ENCODE measurements around the gene PITRM1. TPM values are rescaled to one million over a fixed set of nuclear protein-coding genes. Genes with fewer than 3 reads are reported as not detected.
A peak's percentile ranks its signal among the peaks of the same experiment; 100 is the strongest.

PITRM1 gene
- total RNA-seq, 1 donor from 2014 or later, result 80.4 TPM

- Histone ChIP-seq H3K27ac (ENCODE audit: low read depth, low read length) (peak overlapping the region; percentile 76), H2AFZ (ENCODE audit: low read depth, low read length) (peak overlapping the region; percentile 76), H4K20me1 (ENCODE audit: insufficient read depth, low read length) (no peaks in the 10 kb centered on the region), H3K9ac (ENCODE audit: low read length) (peak overlapping the region; percentile 80), H3K4me2 (ENCODE audit: low read length) (peak overlapping the region; percentile 92), H3K27me3 (ENCODE audit: insufficient read depth, low read length) (peaks cover 4% of the 10 kb centered on the region), H3K9me3 (ENCODE audit: insufficient read depth, low read depth, low read length) (no peaks in the 10 kb centered on the region), H3K36me3 (ENCODE audit: insufficient read depth, low read length) (no peaks in the 10 kb centered on the region), H3K4me3 (ENCODE audit: insufficient read depth, low read depth, low read length) (peak overlapping the region; percentile 40), H3K4me1 (ENCODE audit: insufficient read depth, low read length) (peaks cover 18% of the 10 kb centered on the region), H3K79me2 (ENCODE audit: insufficient read depth, low read length) (no peaks in the 10 kb centered on the region)
- DNase-seq (ENCODE audit: low read depth), result peak; percentile 76
- TF ChIP-seq CTCF (IDR thresholded peaks at IDR 0.05; ENCODE audit: insufficient read depth, low read depth, low read length), result peak; percentile 85
- TF ChIP-seq EZH2 (IDR thresholded peaks at IDR 0.05; ENCODE audit: insufficient read depth, low read length), result no peak
- Mint-ChIP-seq H3K36me3 (ENCODE audit: low read depth, unreplicated experiment) (no peaks in the 10 kb centered on the region), H3K9me3 (ENCODE audit: unreplicated experiment) (peaks cover 2% of the 10 kb centered on the region), H3K4me1 (ENCODE audit: low read depth, unreplicated experiment) (peaks cover 38% of the 10 kb centered on the region), H3K27ac (ENCODE audit: unreplicated experiment) (peak overlapping the region; percentile 98), H3K27me3 (ENCODE audit: low read depth, unreplicated experiment) (no peaks in the 10 kb centered on the region), H3K4me3 (ENCODE audit: unreplicated experiment) (peak overlapping the region; percentile 67)
- FAIRE-seq, result peak; percentile 91
Observed at GRCh38 chr10:3197348-3198003, 24.9 kb upstream of the PITRM1 start.

GRCh38 chr10:3196958-3197347, 24.4 kb upstream of the PITRM1 start:
- peak overlapping the region; percentile 98 for H3K27ac Mint-ChIP-seq (ENCODE audit: unreplicated experiment)
- no peaks in the 10 kb centered on the region for H3K9me3 ChIP-seq (ENCODE audit: insufficient read depth, low read depth, low read length)
- peak overlapping the region; percentile 40 for H3K4me3 ChIP-seq (ENCODE audit: insufficient read depth, low read depth, low read length)
- H2AFZ ChIP-seq (ENCODE audit: low read depth, low read length), result peak overlapping the region; percentile 53
- no peaks in the 10 kb centered on the region for H3K36me3 ChIP-seq (ENCODE audit: insufficient read depth, low read length)
- no peaks in the 10 kb centered on the region for H3K36me3 Mint-ChIP-seq (ENCODE audit: low read depth, unreplicated experiment)
- H3K9me3 Mint-ChIP-seq (ENCODE audit: unreplicated experiment), result peaks cover 2% of the 10 kb centered on the region
- peaks cover 4% of the 10 kb centered on the region for H3K27me3 ChIP-seq (ENCODE audit: insufficient read depth, low read length)
- no peak for FAIRE-seq
- peak overlapping the region; percentile 80 for H3K9ac ChIP-seq (ENCODE audit: low read length)
- no peaks in the 10 kb centered on the region for H3K27me3 Mint-ChIP-seq (ENCODE audit: low read depth, unreplicated experiment)
- H3K4me1 ChIP-seq (ENCODE audit: insufficient read depth, low read length), result peaks cover 18% of the 10 kb centered on the region
- peak overlapping the region; percentile 76 for H3K27ac ChIP-seq (ENCODE audit: low read depth, low read length)
- no peaks in the 10 kb centered on the region for H3K79me2 ChIP-seq (ENCODE audit: insufficient read depth, low read length)
- H4K20me1 ChIP-seq (ENCODE audit: insufficient read depth, low read length), result no peaks in the 10 kb centered on the region
- TF ChIP-seq CTCF (IDR thresholded peaks at IDR 0.05; ENCODE audit: insufficient read depth, low read depth, low read length), result no peak
- no peak for TF ChIP-seq EZH2 (IDR thresholded peaks at IDR 0.05; ENCODE audit: insufficient read depth, low read length)
- no peak for DNase-seq (ENCODE audit: low read depth)
- H3K4me2 ChIP-seq (ENCODE audit: low read length), result peak overlapping the region; percentile 92
- peaks cover 38% of the 10 kb centered on the region for H3K4me1 Mint-ChIP-seq (ENCODE audit: low read depth, unreplicated experiment)
- H3K4me3 Mint-ChIP-seq (ENCODE audit: unreplicated experiment), result no peak overlapping the region

GRCh38 chr10:3196482-3196881, 23.9 kb upstream of the PITRM1 start:
- FAIRE-seq (no peak), DNase-seq (ENCODE audit: low read depth) (no peak)
- H3K9me3 ChIP-seq (ENCODE audit: insufficient read depth, low read depth, low read length), result no peaks in the 10 kb centered on the region
- no peaks in the 10 kb centered on the region for H3K36me3 Mint-ChIP-seq (ENCODE audit: low read depth, unreplicated experiment)
- H3K79me2 ChIP-seq (ENCODE audit: insufficient read depth, low read length), result no peaks in the 10 kb centered on the region
- H3K4me3 Mint-ChIP-seq (ENCODE audit: unreplicated experiment), result no peak overlapping the region
- peaks cover 2% of the 10 kb centered on the region for H3K9me3 Mint-ChIP-seq (ENCODE audit: unreplicated experiment)
- peak overlapping the region; percentile 92 for H3K4me2 ChIP-seq (ENCODE audit: low read length)
- H3K27me3 Mint-ChIP-seq (ENCODE audit: low read depth, unreplicated experiment), result no peaks in the 10 kb centered on the region
- peaks cover 18% of the 10 kb centered on the region for H3K4me1 ChIP-seq (ENCODE audit: insufficient read depth, low read length)
- H3K9ac ChIP-seq (ENCODE audit: low read length), result peak overlapping the region; percentile 80
- peak overlapping the region; percentile 53 for H2AFZ ChIP-seq (ENCODE audit: low read depth, low read length)
- no peaks in the 10 kb centered on the region for H3K36me3 ChIP-seq (ENCODE audit: insufficient read depth, low read length)
- peaks cover 4% of the 10 kb centered on the region for H3K27me3 ChIP-seq (ENCODE audit: insufficient read depth, low read length)
- H3K4me1 Mint-ChIP-seq (ENCODE audit: low read depth, unreplicated experiment), result peaks cover 38% of the 10 kb centered on the region
- peak overlapping the region; percentile 76 for H3K27ac ChIP-seq (ENCODE audit: low read depth, low read length)
- no peak overlapping the region for H3K4me3 ChIP-seq (ENCODE audit: insufficient read depth, low read depth, low read length)
- no peaks in the 10 kb centered on the region for H4K20me1 ChIP-seq (ENCODE audit: insufficient read depth, low read length)
- TF ChIP-seq CTCF (IDR thresholded peaks at IDR 0.05; ENCODE audit: insufficient read depth, low read depth, low read length) (no peak), EZH2 (IDR thresholded peaks at IDR 0.05; ENCODE audit: insufficient read depth, low read length) (no peak)
- peak overlapping the region; percentile 98 for H3K27ac Mint-ChIP-seq (ENCODE audit: unreplicated experiment)

Measured in astrocyte (in vitro differentiated cells and primary cell).